Mesothelial cell of epicardium (in vitro differentiated cells): ENCODE data around the gene DLG5. TPM values are rescaled to one million over a fixed set of nuclear protein-coding genes. Genes with fewer than 3 reads are reported as not detected.

Source experiments
- DNase-seq, 2 experiments: peaks; one replicate each; pipeline ENCODE4 v3.0.0; 2021; ENCODE audit warnings: low spot score in 2 of 2; ENCODE audit not compliant: unreplicated experiment in 2 of 2
- H3K27ac Mint-ChIP-seq: 2 replicates; pipeline ENCODE4 v1.8.0; 2021; ENCODE audit warnings: mixed read lengths
- H3K27me3 Mint-ChIP-seq: 2 replicates; pipeline ENCODE4 v1.8.0; 2021; ENCODE audit warnings: low read depth, mixed read lengths
- H3K36me3 Mint-ChIP-seq: 2 replicates; pipeline ENCODE4 v1.8.0; 2021; ENCODE audit warnings: mixed read lengths
- H3K4me1 Mint-ChIP-seq: 2 replicates; pipeline ENCODE4 v1.8.0; 2021; ENCODE audit warnings: mixed read lengths
- H3K4me3 Mint-ChIP-seq: 2 replicates; pipeline ENCODE4 v1.8.0; 2021; ENCODE audit warnings: mild to moderate bottlenecking, moderate library complexity, mixed read lengths
- H3K9me3 Mint-ChIP-seq: 2 replicates; pipeline ENCODE4 v1.8.0; 2021; ENCODE audit warnings: mixed read lengths
- total RNA-seq: library from RNA; stranded (reverse); gene quantifications from 3 replicates; pipeline ENCODE4 v1.2.1, GENCODE V29; 2021
- TF ChIP-seq, protein P1 (sequence below): fragments of 200-600 bp; sonication (generic); IDR thresholded peaks from one replicate; pipeline ENCODE4 v1.5.0; 2021; ENCODE audit warnings: antibody characterized with exemption; ENCODE audit not compliant: unreplicated experiment

Gene DLG5
- total RNA-seq, 1 donor from 2014 or later: 82.2 TPM

DNA sequence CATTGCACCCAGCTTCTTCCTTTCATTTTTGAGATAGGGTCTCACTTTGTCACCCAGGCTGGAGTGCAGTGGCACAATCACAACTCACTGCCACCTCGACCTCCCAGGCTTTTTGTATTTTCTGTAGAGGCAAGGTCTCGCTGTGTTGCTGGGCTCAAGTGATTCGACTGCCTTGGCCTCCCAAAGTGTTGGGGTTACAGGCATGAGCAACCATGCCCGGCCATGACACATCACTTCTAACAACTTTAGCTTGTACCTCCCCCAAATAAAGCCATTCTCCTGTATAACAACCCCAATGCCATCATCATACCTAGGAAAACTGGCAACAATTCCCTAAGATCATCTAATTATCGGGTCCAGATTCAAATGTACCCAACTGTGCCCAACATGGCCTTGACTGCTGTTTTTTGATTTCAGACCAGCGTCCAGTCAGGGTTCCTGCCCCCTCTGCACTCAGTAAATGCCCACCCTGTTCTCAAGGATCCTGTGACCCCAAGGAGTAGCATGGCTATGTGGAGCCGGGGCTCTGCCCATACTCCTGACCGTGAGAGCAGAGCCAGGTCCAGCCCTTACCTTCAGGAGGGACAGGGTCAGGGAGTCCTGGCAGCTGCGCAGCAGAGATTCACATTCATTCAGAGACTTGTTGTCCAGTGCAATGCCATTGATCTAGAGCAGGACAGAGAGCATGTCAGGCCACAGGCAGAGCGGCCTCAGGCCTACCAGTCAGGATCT, 102.6 kb downstream of the DLG5 start:
- Mint-ChIP-seq H3K9me3 (no peaks in the 10 kb centered on the region), H3K27me3 (no peaks in the 10 kb centered on the region), H3K36me3 (peaks cover 31% of the 10 kb centered on the region), H3K4me3 (no peak overlapping the region), H3K4me1 (no peaks in the 10 kb centered on the region), H3K27ac (no peak overlapping the region)
- TF ChIP-seq, protein P1, sequence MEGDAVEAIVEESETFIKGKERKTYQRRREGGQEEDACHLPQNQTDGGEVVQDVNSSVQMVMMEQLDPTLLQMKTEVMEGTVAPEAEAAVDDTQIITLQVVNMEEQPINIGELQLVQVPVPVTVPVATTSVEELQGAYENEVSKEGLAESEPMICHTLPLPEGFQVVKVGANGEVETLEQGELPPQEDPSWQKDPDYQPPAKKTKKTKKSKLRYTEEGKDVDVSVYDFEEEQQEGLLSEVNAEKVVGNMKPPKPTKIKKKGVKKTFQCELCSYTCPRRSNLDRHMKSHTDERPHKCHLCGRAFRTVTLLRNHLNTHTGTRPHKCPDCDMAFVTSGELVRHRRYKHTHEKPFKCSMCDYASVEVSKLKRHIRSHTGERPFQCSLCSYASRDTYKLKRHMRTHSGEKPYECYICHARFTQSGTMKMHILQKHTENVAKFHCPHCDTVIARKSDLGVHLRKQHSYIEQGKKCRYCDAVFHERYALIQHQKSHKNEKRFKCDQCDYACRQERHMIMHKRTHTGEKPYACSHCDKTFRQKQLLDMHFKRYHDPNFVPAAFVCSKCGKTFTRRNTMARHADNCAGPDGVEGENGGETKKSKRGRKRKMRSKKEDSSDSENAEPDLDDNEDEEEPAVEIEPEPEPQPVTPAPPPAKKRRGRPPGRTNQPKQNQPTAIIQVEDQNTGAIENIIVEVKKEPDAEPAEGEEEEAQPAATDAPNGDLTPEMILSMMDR: no peak
- no peak for DNase-seq

DNA sequence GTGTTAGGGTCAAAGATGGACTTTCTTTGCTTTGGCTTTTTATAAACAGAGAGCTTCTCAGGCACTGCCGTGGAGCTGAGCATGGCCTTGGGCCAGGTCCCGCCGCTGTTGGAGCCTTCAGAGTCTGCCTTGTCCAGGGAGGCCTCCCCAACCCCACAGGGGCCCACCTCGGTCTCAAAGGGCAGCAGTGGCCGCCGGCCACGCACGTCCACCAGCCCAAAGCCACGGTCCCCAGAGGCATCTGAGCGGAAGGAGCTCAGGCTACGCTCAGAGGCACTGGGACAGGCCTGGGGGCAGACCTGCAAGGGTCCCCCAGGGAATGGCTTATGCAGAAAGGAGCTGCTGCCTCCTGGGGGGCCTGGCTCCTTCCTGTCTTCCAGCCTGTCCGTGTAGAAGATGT, 105.0 kb downstream of the DLG5 start:
- Mint-ChIP-seq H3K9me3 (no peaks in the 10 kb centered on the region), H3K4me3 (no peak overlapping the region), H3K27me3 (no peaks in the 10 kb centered on the region), H3K4me1 (no peaks in the 10 kb centered on the region), H3K36me3 (peaks cover 37% of the 10 kb centered on the region), H3K27ac (no peak overlapping the region)
- DNase-seq: no peak
- TF ChIP-seq, protein P1: no peak

DNA sequence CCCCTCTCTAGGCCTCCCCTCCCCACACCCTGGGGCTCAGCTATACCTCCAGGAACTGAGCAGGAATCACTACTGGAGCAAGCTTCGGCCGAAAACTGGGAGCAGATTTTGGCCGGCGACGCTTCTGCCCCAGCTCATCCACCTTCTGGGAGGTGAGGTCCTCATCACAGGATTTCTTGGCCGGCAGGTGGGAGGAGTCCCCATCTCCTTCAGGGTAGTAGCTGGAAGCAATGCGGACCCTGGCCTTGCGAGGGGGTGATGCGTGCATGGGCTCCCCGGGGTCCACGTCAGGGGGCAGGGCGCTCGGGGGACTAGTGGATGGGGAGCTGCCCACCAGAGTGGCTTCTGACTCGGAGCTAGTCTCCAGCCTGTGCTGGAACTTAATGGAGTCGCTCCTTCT, 105.5 kb downstream of the DLG5 start:
- H3K27ac Mint-ChIP-seq: no peak overlapping the region
- DNase-seq: no peak
- peaks cover 39% of the 10 kb centered on the region for H3K36me3 Mint-ChIP-seq
- no peaks in the 10 kb centered on the region for H3K27me3 Mint-ChIP-seq
- no peaks in the 10 kb centered on the region for H3K4me1 Mint-ChIP-seq
- H3K4me3 Mint-ChIP-seq: no peak overlapping the region
- TF ChIP-seq, protein P1: no peak
- H3K9me3 Mint-ChIP-seq: no peaks in the 10 kb centered on the region

DNA sequence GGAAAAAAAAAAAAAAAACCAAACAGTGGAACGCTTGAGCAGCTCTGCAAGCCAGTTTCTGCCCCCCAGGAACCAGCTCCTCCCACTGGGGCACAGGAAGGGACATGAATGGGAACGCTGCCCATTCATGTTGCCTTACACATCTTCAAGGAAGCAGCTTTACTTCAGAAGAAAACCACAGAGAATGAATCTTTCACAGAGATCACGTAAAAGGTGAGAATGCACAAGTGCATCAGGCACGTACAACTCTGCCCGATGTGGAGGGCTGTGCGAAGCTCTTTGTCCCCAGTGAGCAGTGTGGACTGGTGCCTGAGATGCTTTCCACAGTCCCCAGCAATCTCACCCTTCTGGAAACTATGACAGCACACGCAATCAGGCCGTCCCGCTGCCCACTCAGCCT, 106.2 kb downstream of the DLG5 start:
- Mint-ChIP-seq H3K9me3 (no peaks in the 10 kb centered on the region), H3K4me1 (no peaks in the 10 kb centered on the region), H3K27me3 (no peaks in the 10 kb centered on the region), H3K36me3 (peaks cover 39% of the 10 kb centered on the region), H3K27ac (no peak overlapping the region), H3K4me3 (no peak overlapping the region)
- TF ChIP-seq, protein P1: no peak
- DNase-seq: no peak

DNA sequence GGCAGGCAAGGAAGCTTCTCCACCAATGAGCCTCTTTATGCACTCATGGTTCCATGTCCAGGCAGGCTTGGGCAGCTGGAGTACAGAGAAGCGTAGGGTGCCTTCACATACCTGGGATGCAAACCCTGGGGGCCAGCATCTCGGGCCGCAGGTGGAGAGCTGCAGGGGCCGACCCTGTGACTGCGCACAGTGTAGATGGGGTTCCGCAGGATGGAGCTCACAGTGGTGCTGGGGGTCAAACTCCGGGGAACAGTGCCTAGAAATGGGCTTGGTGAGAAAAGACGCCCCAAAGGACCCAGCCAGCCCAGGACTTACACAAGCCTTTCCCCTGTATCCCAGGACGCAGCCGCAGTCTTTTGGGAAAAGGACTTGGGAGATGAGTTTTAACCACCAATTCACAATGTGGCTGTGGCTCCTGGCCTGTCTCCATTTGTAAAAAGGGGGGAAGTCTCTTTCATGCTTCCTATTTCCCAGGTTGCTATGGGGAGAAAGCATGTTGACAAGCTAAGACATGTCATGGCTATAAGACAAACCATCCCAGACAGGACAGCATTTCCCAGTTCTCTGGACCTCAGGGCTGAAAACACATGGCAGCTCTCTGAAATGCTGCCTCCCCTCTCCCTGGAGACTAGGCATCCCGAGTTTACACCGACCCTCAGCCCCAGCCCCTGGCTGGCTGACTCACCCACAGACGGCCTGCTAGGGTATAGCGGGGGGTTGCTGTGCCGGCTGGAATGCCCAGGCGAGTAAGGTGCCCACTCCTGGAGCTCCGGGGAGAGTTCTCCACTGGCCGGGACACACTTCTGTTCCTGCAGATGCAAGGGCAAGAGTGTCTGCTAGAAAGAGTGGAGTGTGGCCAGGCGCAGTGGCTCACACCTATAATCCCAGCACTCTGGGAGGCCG, 107.1 kb downstream of the DLG5 start:
- Mint-ChIP-seq H3K27me3 (no peaks in the 10 kb centered on the region), H3K4me3 (no peak overlapping the region), H3K36me3 (peaks cover 39% of the 10 kb centered on the region), H3K9me3 (no peaks in the 10 kb centered on the region), H3K27ac (no peak overlapping the region), H3K4me1 (no peaks in the 10 kb centered on the region)
- DNase-seq: no peak
- TF ChIP-seq, protein P1: no peak
